ENCODE results near the gene CDS1.

DNA sequence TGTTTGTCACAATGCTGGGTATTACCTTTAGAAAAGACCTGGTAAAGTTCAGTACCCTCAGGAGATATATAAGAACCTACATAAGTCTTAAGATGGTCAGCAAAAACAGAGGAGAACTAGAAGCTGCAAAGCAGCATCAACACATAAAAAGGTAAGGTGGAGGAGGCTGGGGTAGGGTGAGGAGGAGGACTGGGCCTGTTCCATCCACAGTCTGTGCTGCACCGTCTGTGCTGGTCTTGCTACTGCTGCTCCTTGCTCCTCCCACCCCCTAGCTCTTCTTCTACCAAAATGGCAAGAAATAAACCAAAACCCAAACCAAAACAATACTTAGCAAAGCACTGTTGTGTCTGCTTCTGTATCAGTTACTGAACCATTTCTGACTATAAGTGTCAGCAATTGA, 102.2 kb downstream of the CDS1 start:
- TF ChIP-seq EP300 (IDR thresholded peaks at IDR 0.05) (no peak), POLR2AphosphoS5 (IDR thresholded peaks at IDR 0.05) (no peak)

Data from upper lobe of left lung (tissue), 4 donors.